ENCODE measurements around the gene HAPSTR1.

DNA sequence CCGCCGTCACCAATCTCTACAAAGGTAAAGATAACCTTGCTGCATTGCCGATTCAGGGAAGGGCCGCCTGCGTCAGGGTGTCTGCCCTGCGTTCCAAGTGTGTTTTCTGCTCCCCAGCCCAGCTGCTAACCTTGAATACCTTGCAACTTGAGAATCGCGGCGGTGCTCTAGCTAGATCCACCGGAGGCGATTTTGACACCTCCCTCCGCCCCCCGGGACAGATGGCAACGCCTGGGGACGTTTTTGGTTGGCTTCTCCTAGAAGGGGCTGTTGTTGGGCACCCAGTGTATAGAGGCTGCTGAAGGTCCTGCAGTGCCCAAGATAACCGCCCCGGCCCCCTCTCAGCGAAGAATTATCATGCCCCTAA, 1.5 kb downstream of the HAPSTR1 start:
- TF ChIP-seq, protein P1, sequence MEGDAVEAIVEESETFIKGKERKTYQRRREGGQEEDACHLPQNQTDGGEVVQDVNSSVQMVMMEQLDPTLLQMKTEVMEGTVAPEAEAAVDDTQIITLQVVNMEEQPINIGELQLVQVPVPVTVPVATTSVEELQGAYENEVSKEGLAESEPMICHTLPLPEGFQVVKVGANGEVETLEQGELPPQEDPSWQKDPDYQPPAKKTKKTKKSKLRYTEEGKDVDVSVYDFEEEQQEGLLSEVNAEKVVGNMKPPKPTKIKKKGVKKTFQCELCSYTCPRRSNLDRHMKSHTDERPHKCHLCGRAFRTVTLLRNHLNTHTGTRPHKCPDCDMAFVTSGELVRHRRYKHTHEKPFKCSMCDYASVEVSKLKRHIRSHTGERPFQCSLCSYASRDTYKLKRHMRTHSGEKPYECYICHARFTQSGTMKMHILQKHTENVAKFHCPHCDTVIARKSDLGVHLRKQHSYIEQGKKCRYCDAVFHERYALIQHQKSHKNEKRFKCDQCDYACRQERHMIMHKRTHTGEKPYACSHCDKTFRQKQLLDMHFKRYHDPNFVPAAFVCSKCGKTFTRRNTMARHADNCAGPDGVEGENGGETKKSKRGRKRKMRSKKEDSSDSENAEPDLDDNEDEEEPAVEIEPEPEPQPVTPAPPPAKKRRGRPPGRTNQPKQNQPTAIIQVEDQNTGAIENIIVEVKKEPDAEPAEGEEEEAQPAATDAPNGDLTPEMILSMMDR (conservative IDR thresholded peaks at IDR 0.05) = no peak
- TF ChIP-seq ZFX (IDR thresholded peaks at IDR 0.05) = no peak

Measured in C4-2B (cell line).